ENCODE measurements around the gene NUP210. TPM values are rescaled to one million over a fixed set of nuclear protein-coding genes. Genes with fewer than 3 reads are reported as not detected.

NUP210 gene
- total and polyA plus RNA-seq, 2 donors, result 1.8 to 3.3 TPM

GRCh38 chr3:13371100-13372075, 48.7 kb downstream of the NUP210 start:
- Histone ChIP-seq H3K27ac (ENCODE audit: low read depth) (no peak overlapping the region), H3K4me1 (ENCODE audit: insufficient read depth) (no peaks in the 10 kb centered on the region), H3K36me3 (ENCODE audit: insufficient read depth) (no peaks in the 10 kb centered on the region), H3K4me3 (ENCODE audit: low read depth, low read length) (no peak overlapping the region)
- 89% methylated on average over 17 of the region's 17 CpGs for WGBS
- no peak for DNase-seq (ENCODE audit: extremely low spot score)

- DNase-seq (ENCODE audit: extremely low spot score), result no peak
- WGBS, result 79% methylated on average over 10 of the region's 10 CpGs
- Histone ChIP-seq H3K4me3 (ENCODE audit: low read depth, low read length) (no peak overlapping the region), H3K27ac (ENCODE audit: low read depth) (no peak overlapping the region), H3K4me1 (ENCODE audit: insufficient read depth) (no peaks in the 10 kb centered on the region), H3K36me3 (ENCODE audit: insufficient read depth) (no peaks in the 10 kb centered on the region)
Observed at GRCh38 chr3:13370609-13371008, 49.5 kb downstream of the NUP210 start.

- Histone ChIP-seq H3K4me1 (ENCODE audit: insufficient read depth) (no peaks in the 10 kb centered on the region), H3K4me3 (ENCODE audit: low read depth, low read length) (no peak overlapping the region), H3K27ac (ENCODE audit: low read depth) (no peak overlapping the region), H3K36me3 (ENCODE audit: insufficient read depth) (no peaks in the 10 kb centered on the region)
- no peak for DNase-seq (ENCODE audit: extremely low spot score)
- 40% methylated on average over 3 of the region's 3 CpGs for WGBS
Observed at GRCh38 chr3:13370055-13370454, 50.1 kb downstream of the NUP210 start.

DNA sequence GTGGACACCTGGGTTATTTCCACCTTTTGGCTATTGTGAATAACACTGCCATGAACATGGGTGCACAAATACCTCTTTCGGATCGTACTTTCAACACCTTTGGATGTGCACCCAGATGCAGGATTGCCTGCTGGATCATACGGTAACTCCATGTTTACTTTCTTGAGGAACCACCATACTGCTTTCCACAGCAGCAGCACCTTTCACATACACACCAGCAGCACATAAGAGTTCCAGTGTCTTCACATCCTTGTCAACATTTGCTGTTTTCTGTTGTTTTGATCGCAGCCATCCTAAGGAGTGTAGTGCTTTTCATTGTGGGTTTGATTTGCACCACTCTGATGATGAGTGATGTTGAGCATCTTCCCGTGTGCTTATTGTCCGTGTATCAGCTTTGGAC, 51.3 kb downstream of the NUP210 start:
- Histone ChIP-seq H3K4me1 (ENCODE audit: insufficient read depth) (no peaks in the 10 kb centered on the region), H3K36me3 (ENCODE audit: insufficient read depth) (no peaks in the 10 kb centered on the region), H3K27ac (ENCODE audit: low read depth) (no peak overlapping the region), H3K4me3 (ENCODE audit: low read depth, low read length) (no peak overlapping the region)
- 95% methylated on average over 6 of the region's 6 CpGs for whole genome bisulfite sequencing
- no peak for DNase-seq (ENCODE audit: extremely low spot score)

DNA sequence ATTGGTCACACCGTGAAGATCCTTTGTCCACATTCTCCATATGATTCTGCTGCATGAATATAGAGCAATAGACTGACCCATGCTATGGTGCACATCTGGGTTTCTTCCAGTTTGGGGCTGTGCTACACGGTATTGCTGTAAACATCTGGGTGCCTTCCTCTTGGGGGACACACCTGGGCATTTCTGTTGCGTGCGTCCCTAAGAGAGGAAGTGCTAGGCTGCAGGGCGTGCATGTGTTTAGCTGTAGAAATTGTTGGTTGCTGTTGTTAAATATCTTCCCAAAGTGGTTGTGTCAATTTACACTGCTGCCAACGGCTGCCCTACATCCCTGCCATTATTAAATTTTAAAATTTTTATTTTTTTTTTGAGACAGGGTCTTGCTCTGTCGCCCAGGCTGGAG, 52.4 kb downstream of the NUP210 start:
- WGBS, result 78% methylated on average over 7 of the region's 7 CpGs
- H3K36me3 ChIP-seq (ENCODE audit: insufficient read depth), result no peaks in the 10 kb centered on the region
- no peak for DNase-seq (ENCODE audit: extremely low spot score)

GRCh38 chr3:13365390-13366379, 54.4 kb downstream of the NUP210 start:
- H3K36me3 ChIP-seq (ENCODE audit: insufficient read depth), result no peaks in the 10 kb centered on the region

More for the DNA sequence above, 52.4 kb downstream of the NUP210 start:
- no peak overlapping the region for H3K4me3 ChIP-seq (ENCODE audit: low read depth, low read length)
- no peaks in the 10 kb centered on the region for H3K4me1 ChIP-seq (ENCODE audit: insufficient read depth)
- H3K27ac ChIP-seq (ENCODE audit: low read depth), result no peak overlapping the region

GRCh38 chr3:13364602-13365271, 55.4 kb downstream of the NUP210 start:
- H3K36me3 ChIP-seq (ENCODE audit: insufficient read depth), result no peaks in the 10 kb centered on the region
- no peak overlapping the region for H3K4me3 ChIP-seq (ENCODE audit: low read depth, low read length)
- no peak overlapping the region for H3K27ac ChIP-seq (ENCODE audit: low read depth)
- 76% methylated on average over 12 of the region's 12 CpGs for WGBS
- DNase-seq (ENCODE audit: extremely low spot score), result no peak
- H3K4me1 ChIP-seq (ENCODE audit: insufficient read depth), result no peaks in the 10 kb centered on the region

More at GRCh38 chr3:13365390-13366379, 54.4 kb downstream of the NUP210 start:
- 93% methylated on average over 24 of the region's 24 CpGs for WGBS
- no peak overlapping the region for H3K4me3 ChIP-seq (ENCODE audit: low read depth, low read length)
- no peak overlapping the region for H3K27ac ChIP-seq (ENCODE audit: low read depth)
- H3K4me1 ChIP-seq (ENCODE audit: insufficient read depth), result no peaks in the 10 kb centered on the region
- no peak for DNase-seq (ENCODE audit: extremely low spot score)

DNA sequence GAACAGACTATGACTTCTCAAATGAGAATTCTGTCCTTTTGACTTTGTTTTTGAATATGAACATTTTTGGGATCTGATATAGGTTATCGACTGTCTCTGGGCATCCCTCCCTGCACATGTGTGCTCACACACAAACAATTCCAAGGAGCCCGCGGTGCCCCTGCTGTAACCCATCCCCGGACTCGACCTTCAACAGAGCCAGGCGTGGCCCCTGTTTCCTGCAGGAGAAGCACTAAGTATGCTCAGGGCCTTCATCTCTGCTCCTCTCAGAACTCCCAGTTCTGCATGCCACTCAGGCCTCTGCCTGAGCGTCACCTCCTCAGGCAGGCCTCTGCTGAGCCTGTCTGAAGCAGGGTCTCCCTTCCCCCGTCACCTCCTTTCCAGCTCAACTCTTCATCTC, 57.6 kb downstream of the NUP210 start:
- Histone ChIP-seq H3K4me1 (ENCODE audit: insufficient read depth) (no peaks in the 10 kb centered on the region), H3K4me3 (ENCODE audit: low read depth, low read length) (no peak overlapping the region), H3K27ac (ENCODE audit: low read depth) (no peak overlapping the region), H3K36me3 (ENCODE audit: insufficient read depth) (no peaks in the 10 kb centered on the region)
- WGBS, result 93% methylated on average over 8 of the region's 8 CpGs
- DNase-seq (ENCODE audit: extremely low spot score), result no peak

GRCh38 chr3:13359916-13360315, 60.2 kb downstream of the NUP210 start:
- no peak for DNase-seq (ENCODE audit: extremely low spot score)
- H3K4me3 ChIP-seq (ENCODE audit: low read depth, low read length), result no peak overlapping the region
- WGBS, result 95% methylated on average over 6 of the region's 6 CpGs
- H3K36me3 ChIP-seq (ENCODE audit: insufficient read depth), result no peaks in the 10 kb centered on the region
- no peaks in the 10 kb centered on the region for H3K4me1 ChIP-seq (ENCODE audit: insufficient read depth)
- H3K27ac ChIP-seq (ENCODE audit: low read depth), result no peak overlapping the region

GRCh38 chr3:13358643-13359042, 61.5 kb downstream of the NUP210 start:
- WGBS, result 86% methylated on average over 7 of the region's 7 CpGs
- Histone ChIP-seq H3K4me3 (ENCODE audit: low read depth, low read length) (no peak overlapping the region), H3K4me1 (ENCODE audit: insufficient read depth) (no peaks in the 10 kb centered on the region), H3K27ac (ENCODE audit: low read depth) (no peak overlapping the region), H3K36me3 (ENCODE audit: insufficient read depth) (no peaks in the 10 kb centered on the region)
- DNase-seq (ENCODE audit: extremely low spot score), result no peak

DNA sequence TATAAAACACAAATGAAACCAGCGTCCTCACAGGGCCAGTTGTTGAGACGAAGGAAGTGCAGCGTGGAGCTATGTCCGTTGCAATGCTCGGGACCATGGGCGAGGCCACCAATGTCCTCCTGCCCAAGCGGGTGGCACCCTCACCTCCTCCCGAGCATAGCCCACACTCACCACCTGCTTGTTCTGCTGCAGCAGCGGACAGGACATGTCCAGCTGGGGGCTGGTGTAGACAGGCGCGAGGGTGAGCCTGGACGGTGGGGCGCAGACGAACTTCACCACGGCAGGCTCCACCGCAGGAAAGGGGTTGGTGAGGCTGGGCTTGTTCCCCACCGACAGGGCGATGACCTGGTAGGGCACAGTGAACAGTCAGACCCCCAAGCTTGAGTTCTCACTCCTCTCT, 62.1 kb downstream of the NUP210 start:
- Histone ChIP-seq H3K4me1 (ENCODE audit: insufficient read depth) (no peaks in the 10 kb centered on the region), H3K36me3 (ENCODE audit: insufficient read depth) (no peaks in the 10 kb centered on the region), H3K27ac (ENCODE audit: low read depth) (no peak overlapping the region), H3K4me3 (ENCODE audit: low read depth, low read length) (no peak overlapping the region)
- no peak for DNase-seq (ENCODE audit: extremely low spot score)
- WGBS, result 89% methylated on average over 18 of the region's 18 CpGs

DNA sequence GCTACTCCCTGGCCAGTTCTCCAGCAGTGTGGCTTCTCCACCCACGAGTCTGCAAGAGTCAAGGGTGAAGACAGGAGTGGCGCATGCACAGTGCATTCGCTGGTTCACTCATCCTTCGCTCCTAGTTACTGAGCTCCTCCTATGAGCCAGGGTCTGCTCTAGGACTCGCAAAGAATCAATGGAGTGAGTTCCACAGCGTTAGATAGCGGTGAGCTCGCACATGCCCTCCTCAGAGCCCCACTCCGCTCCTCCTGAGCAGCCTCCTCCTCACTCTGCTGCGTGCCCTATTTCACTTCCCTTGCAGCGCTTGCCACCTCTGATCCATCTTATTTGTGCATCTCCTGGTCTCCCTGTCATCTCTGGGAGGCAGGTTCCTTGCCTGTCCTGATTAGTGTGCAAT, 63.0 kb downstream of the NUP210 start:
- Histone ChIP-seq H3K4me1 (ENCODE audit: insufficient read depth) (no peaks in the 10 kb centered on the region), H3K4me3 (ENCODE audit: low read depth, low read length) (no peak overlapping the region), H3K27ac (ENCODE audit: low read depth) (no peak overlapping the region), H3K36me3 (ENCODE audit: insufficient read depth) (no peaks in the 10 kb centered on the region)
- WGBS, result 83% methylated on average over 11 of the region's 11 CpGs
- no peak for DNase-seq (ENCODE audit: extremely low spot score)

GRCh38 chr3:13353936-13354542, 66.1 kb downstream of the NUP210 start:
- no peak overlapping the region for H3K27ac ChIP-seq (ENCODE audit: low read depth)
- no peaks in the 10 kb centered on the region for H3K36me3 ChIP-seq (ENCODE audit: insufficient read depth)
- no peaks in the 10 kb centered on the region for H3K4me1 ChIP-seq (ENCODE audit: insufficient read depth)
- DNase-seq (ENCODE audit: extremely low spot score), result no peak
- H3K4me3 ChIP-seq (ENCODE audit: low read depth, low read length), result no peak overlapping the region
- 76% methylated on average over 13 of the region's 13 CpGs for WGBS
